ENCODE results near the gene TMEM132E. TPM values are rescaled to one million over a fixed set of nuclear protein-coding genes. Genes with fewer than 3 reads are reported as not detected.

TMEM132E gene
- total RNA-seq, 2 donors from 2014 or later: not detected

GRCh38 chr17:34682305-34682704, 102.9 kb downstream of the TMEM132E start:
- no peak for TF ChIP-seq POLR2A (IDR thresholded peaks at IDR 0.05)
- TF ChIP-seq, protein P1, sequence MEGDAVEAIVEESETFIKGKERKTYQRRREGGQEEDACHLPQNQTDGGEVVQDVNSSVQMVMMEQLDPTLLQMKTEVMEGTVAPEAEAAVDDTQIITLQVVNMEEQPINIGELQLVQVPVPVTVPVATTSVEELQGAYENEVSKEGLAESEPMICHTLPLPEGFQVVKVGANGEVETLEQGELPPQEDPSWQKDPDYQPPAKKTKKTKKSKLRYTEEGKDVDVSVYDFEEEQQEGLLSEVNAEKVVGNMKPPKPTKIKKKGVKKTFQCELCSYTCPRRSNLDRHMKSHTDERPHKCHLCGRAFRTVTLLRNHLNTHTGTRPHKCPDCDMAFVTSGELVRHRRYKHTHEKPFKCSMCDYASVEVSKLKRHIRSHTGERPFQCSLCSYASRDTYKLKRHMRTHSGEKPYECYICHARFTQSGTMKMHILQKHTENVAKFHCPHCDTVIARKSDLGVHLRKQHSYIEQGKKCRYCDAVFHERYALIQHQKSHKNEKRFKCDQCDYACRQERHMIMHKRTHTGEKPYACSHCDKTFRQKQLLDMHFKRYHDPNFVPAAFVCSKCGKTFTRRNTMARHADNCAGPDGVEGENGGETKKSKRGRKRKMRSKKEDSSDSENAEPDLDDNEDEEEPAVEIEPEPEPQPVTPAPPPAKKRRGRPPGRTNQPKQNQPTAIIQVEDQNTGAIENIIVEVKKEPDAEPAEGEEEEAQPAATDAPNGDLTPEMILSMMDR (IDR thresholded peaks at IDR 0.05): no peak
- no peak for DNase-seq
- no peak for ATAC-seq
- no peaks in the 10 kb centered on the region for H3K4me1 ChIP-seq
- H3K4me3 ChIP-seq: no peak overlapping the region
- H3K27ac ChIP-seq: no peak overlapping the region
- H3K36me3 ChIP-seq (replicated peaks in 1 of 2; ENCODE audit: insufficient read depth in 1 of 2, low read depth in 2 of 2): no peaks in the 10 kb centered on the region
- WGBS, 2 donors: 48 to 61% methylated on average over 6 of the region's 6 CpGs
- intact Hi-C loops (cut with DNase I): no loop called here
- H3K9me3 ChIP-seq: no peaks in the 10 kb centered on the region
- H3K27me3 ChIP-seq: no peaks in the 10 kb centered on the region

- Histone ChIP-seq H3K4me3 (no peak overlapping the region), H3K9me3 (no peaks in the 10 kb centered on the region), H3K27me3 (no peaks in the 10 kb centered on the region), H3K27ac (no peak overlapping the region), H3K36me3 (replicated peaks in 1 of 2; ENCODE audit: insufficient read depth in 1 of 2, low read depth in 2 of 2) (no peaks in the 10 kb centered on the region), H3K4me1 (no peaks in the 10 kb centered on the region)
- intact Hi-C loops (cut with DNase I): no loop called here
- WGBS, 2 donors: 82 to 86% methylated on average over 2 of the region's 2 CpGs
- DNase-seq (no peak), ATAC-seq (no peak)
- TF ChIP-seq POLR2A (IDR thresholded peaks at IDR 0.05): no peak
- TF ChIP-seq, protein P1 (IDR thresholded peaks at IDR 0.05): no peak
Measured at GRCh38 chr17:34683390-34683789, 104.0 kb downstream of the TMEM132E start.

Other genes with a start within 250 kb of the TMEM132E start
- gene CCL13, start 223.1 kb upstream of the TMEM132E start, total RNA-seq: not detected
- gene CCL1, start 216.3 kb upstream of the TMEM132E start, total RNA-seq: not detected